ENCODE results near the gene NFIX. TPM values are rescaled to one million over a fixed set of nuclear protein-coding genes. Genes with fewer than 3 reads are reported as not detected.
"Not testable (repeated sequence)": the region's sequence is repeated elsewhere in the genome, so short reads cannot be mapped to it uniquely, and the experiment has no call there.

Gene NFIX
- total RNA-seq, 1 donor from 2014 or later = 146 TPM

GRCh38 chr19:12953138-12953798 is 42.0 kb upstream of the NFIX start:
- H3K36me3 ChIP-seq = peaks cover 69% of the 10 kb centered on the region
- DNase-seq (no peak), ATAC-seq (no peak)
- no peak overlapping the region for H3K4me3 ChIP-seq
- H3K27me3 ChIP-seq (ENCODE audit: low read depth) = no peaks in the 10 kb centered on the region
- TF ChIP-seq CTCF (IDR thresholded peaks at IDR 0.05) = no peak
- intact Hi-C loops (cut with DNase I) = no loop called here
- no peaks in the 10 kb centered on the region for H3K9me3 ChIP-seq
- H3K4me1 ChIP-seq = peaks cover 47% of the 10 kb centered on the region
- peak overlapping the region; percentile 61 for H3K27ac ChIP-seq

GRCh38 chr19:12953799-12954611 is 41.3 kb upstream of the NFIX start:
- no peak for DNase-seq
- TF ChIP-seq CTCF (IDR thresholded peaks at IDR 0.05) = no peak
- ATAC-seq = no peak
- Histone ChIP-seq H3K27me3 (ENCODE audit: low read depth) (no peaks in the 10 kb centered on the region), H3K4me3 (no peak overlapping the region), H3K27ac (no peak overlapping the region), H3K4me1 (peaks cover 47% of the 10 kb centered on the region), H3K9me3 (no peaks in the 10 kb centered on the region), H3K36me3 (peaks cover 62% of the 10 kb centered on the region)
- intact Hi-C loops (cut with DNase I) = no loop called here

- ATAC-seq = no peak
These were observed 40.7 kb upstream of the NFIX start for GRCh38 chr19:12954612-12954962.

GRCh38 chr19:12955575-12955974 is 39.7 kb upstream of the NFIX start:
- ATAC-seq; intact Hi-C loops (cut with DNase I); H3K27ac ChIP-seq; H3K9me3 ChIP-seq; DNase-seq; H3K27me3 ChIP-seq (ENCODE audit: low read depth): not testable (repeated sequence)
- H3K36me3 ChIP-seq = peaks cover 46% of the 10 kb centered on the region
- H3K4me1 ChIP-seq = peaks cover 47% of the 10 kb centered on the region
- peak overlapping the region; percentile 86 for H3K4me3 ChIP-seq

More at GRCh38 chr19:12954612-12954962, 40.7 kb upstream of the NFIX start:
- Histone ChIP-seq H3K9me3 (no peaks in the 10 kb centered on the region), H3K36me3 (peaks cover 56% of the 10 kb centered on the region), H3K27me3 (ENCODE audit: low read depth) (no peaks in the 10 kb centered on the region), H3K27ac (no peak overlapping the region), H3K4me3 (no peak overlapping the region), H3K4me1 (peaks cover 47% of the 10 kb centered on the region)
- intact Hi-C loops (cut with DNase I) = no loop called here
- TF ChIP-seq CTCF (IDR thresholded peaks at IDR 0.05) = no peak
- DNase-seq = no peak

GRCh38 chr19:12955996-12956395 is 39.3 kb upstream of the NFIX start:
- Histone ChIP-seq H3K36me3 (peaks cover 42% of the 10 kb centered on the region), H3K27me3 (ENCODE audit: low read depth) (no peaks in the 10 kb centered on the region), H3K4me3 (peak overlapping the region; percentile 86), H3K27ac (peak overlapping the region; percentile 89), H3K9me3 (no peaks in the 10 kb centered on the region), H3K4me1 (peaks cover 47% of the 10 kb centered on the region)
- intact Hi-C loops (cut with DNase I) = no loop called here
- ATAC-seq (no peak), DNase-seq (no peak)
- TF ChIP-seq CTCF (IDR thresholded peaks at IDR 0.05) = no peak
